SH-SY5Y (cell line): Measurements from ENCODE around the gene PLEKHA7.

Source experiments
- GATA2 ChIP-seq: IDR thresholded peaks from 2 replicates; pipeline ENCODE4 v1.6.1; 2011; ENCODE audit warnings: mild to moderate bottlenecking, low read depth, low read length
- GATA3 ChIP-seq: IDR thresholded peaks from 2 replicates; pipeline ENCODE4 v1.6.1; 2011; ENCODE audit warnings: low read depth, mild to moderate bottlenecking, low read length, moderate library complexity

DNA sequence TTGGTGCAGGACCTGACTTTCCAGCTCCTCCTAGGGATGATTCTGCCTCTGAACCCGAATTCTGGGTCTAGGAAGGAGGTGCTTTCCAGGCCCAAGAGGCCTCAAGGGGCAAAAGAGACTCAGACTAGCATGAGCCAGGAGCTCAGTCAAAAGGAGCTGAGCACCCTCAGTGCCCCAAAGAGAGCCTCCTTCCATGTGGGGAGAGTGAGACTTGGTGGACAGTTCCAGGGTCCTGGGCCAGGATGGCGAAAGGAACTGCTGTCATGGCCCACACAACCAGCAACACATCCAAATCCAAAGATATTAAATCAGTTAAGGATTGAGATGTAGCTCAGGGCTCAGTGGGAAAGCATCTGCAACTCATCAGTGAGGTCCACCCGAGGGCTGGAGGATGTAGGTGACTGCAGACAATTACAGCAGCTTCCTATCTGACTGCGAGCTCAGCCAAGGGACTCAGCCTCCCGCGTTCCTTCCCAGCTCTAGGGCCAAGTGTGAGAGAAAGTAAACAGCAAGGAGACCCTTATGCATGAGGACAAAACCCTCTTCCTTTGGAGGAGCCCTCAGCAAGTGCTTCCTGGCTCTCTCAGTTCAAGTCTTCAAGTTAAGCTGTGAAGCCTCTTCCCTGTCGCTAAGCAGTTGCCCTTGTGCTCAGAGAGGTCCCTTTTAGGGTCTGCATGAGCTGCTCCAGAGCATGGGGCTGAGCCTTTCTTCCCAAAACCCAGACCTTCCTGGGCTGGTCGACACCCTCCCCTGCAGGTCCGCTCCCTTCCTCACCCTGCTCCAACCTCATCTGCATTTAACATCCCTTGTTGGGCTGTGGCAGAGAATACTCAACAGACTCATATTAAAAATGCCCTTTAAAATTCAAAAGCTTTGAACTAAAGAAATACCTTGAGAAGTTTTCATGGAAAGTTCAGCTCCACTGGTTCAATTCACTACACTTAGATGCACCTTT, 240.0 kb downstream of the PLEKHA7 start:
- TF ChIP-seq GATA3 (no peak), GATA2 (no peak)
